ENCODE measurements around the gene DCUN1D1. TPM values are rescaled to one million over a fixed set of nuclear protein-coding genes. Genes with fewer than 3 reads are reported as not detected.

DCUN1D1 gene
- total and polyA plus RNA-seq, 2 of the 8 experiments (the other 6 are each of a cell fraction or from before 2014, with no cell fraction given), result 6.8 to 70.3 TPM

DNA sequence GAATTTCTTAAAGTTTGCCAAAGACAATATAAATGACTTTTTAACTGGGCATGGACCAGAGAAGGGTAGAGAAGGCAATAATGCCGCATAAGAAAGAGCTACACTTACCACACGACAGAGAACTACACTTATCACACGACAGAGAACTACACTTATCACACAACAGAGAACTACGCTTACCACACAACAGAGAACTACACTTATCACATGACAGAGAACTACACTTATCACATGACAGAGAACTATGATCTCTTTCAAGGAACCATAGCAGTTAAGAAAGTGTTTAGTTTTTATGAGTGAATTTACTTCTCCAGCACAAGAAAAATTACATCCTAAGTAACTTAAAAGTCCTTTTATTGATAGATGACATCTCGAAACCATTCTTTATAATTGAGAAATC lies 32.0 kb downstream of the DCUN1D1 start:
- FAIRE-seq, result no peak
- Histone ChIP-seq H2BK120ac (replicated peaks; ENCODE audit: low read depth, low read length) (no peak overlapping the region), H3K27ac (ENCODE audit: low read depth, low read length) (no peak overlapping the region), H3K36me3 (ENCODE audit: control insufficient read depth in 2 of 4, insufficient read depth in 4 of 4, low read length in 3 of 4) (peaks cover 0 to 20% (median 5%) of the 10 kb centered on the region in 4 experiments; a peak in 4 of 8 replicates), H3K4ac (replicated peaks; ENCODE audit: insufficient read length, low read depth, low read length) (no peak overlapping the region), H3K23ac (ENCODE audit: insufficient read length) (no peak overlapping the region), H3K23me2 (ENCODE audit: low read depth, low read length) (no peaks in the 10 kb centered on the region), H2BK15ac (ENCODE audit: low read length) (no peak overlapping the region), H3K4me1 (replicated peaks in 1 of 4; ENCODE audit: control insufficient read depth in 3 of 4, insufficient read depth in 4 of 4, low read length in 3 of 4) (peaks cover 0 to 4% (median 0%) of the 10 kb centered on the region in 4 experiments; a peak in 3 of 7 replicates), H3K79me2 (ENCODE audit: control insufficient read depth in 1 of 2, insufficient read depth in 2 of 2, low read length in 2 of 2) (no peaks in the 10 kb centered on the region), H3K56ac (replicated peaks; ENCODE audit: insufficient read length, low read depth, low read length) (no peak overlapping the region), H3K9ac (replicated peaks in 1 of 4; ENCODE audit: extremely low read depth in 1 of 4, low read depth in 3 of 4, low read length in 3 of 4) (no peak overlapping the region), H3K14ac (ENCODE audit: insufficient read length) (no peak overlapping the region), H4K20me1 (replicated peaks in 1 of 2; ENCODE audit: control insufficient read depth in 1 of 2, insufficient read depth in 2 of 2, low read length in 2 of 2) (no peaks in the 10 kb centered on the region), H4K5ac (ENCODE audit: insufficient read length, low read depth, low read length) (no peak overlapping the region), H3K9me3 (ENCODE audit: insufficient read depth in 2 of 2, low read depth in 1 of 2, low read length in 1 of 2) (peaks cover 0 to 6% of the 10 kb centered on the region in 2 experiments; a peak in 1 of 4 replicates), H3K79me1 (ENCODE audit: low read depth, low read length) (no peaks in the 10 kb centered on the region), H2AFZ (ENCODE audit: low read length) (no peak overlapping the region), H4K8ac (ENCODE audit: extremely low read depth, insufficient read depth, low read length) (no peak overlapping the region), H2BK5ac (ENCODE audit: low read depth, low read length) (no peak overlapping the region), H2BK12ac (ENCODE audit: low read depth, low read length) (no peak overlapping the region), H3K27me3 (replicated peaks in 1 of 4; ENCODE audit: control insufficient read depth in 3 of 4, extremely low read depth in 1 of 4, insufficient read depth in 3 of 4, low read length in 3 of 4) (no peaks in the 10 kb centered on the region), H3K18ac (ENCODE audit: extremely low read depth, low read length) (no peak overlapping the region), H2BK20ac (ENCODE audit: low read length) (no peak overlapping the region), H2AK5ac (ENCODE audit: low read depth, low read length) (no peak overlapping the region), H4K91ac (replicated peaks; ENCODE audit: insufficient read length, low read length) (no peak overlapping the region), H3K4me3 (ENCODE audit: extremely low read depth in 1 of 4, insufficient read depth in 2 of 4, low read depth in 3 of 4, low read length in 4 of 4) (no peak overlapping the region), H3K4me2 (ENCODE audit: insufficient read depth in 1 of 2, low read depth in 2 of 2, low read length in 2 of 2) (no peak overlapping the region)
- WGBS, 2 experiments (ENCODE audit: extremely low coverage in 1 of 2, insufficient coverage in 1 of 2, insufficient read length in 1 of 2, insufficient replicate concordance in 2 of 2, low coverage in 1 of 2, low lambda C conversion rate in 2 of 2, missing lambda C conversion rate in 1 of 2), result 90% methylated on average over 5 of the region's 5 CpGs; no CpG with 5 or more reads in 1 of the 2 experiments
- ChIA-PET CTCF (ENCODE audit: partially characterized antibody) (interaction anchor here (2.8 kb wide), 1 partner anchor 38 kb away, joined by 6 read pairs; no protein-coding TSS in a partner anchor), POLR2A (ENCODE audit: partially characterized antibody) (no interaction called here)
- DNase-seq (ENCODE audit: low read depth in 1 of 2, low spot score in 2 of 2), result no peak
- no peak for TF ChIP-seq HDAC6 (IDR thresholded peaks at IDR 0.05; ENCODE audit: low read depth, low read length)
